SK-N-SH (cell line): Measurements from ENCODE around the gene PHACTR3. TPM values are rescaled to one million over a fixed set of nuclear protein-coding genes. Genes with fewer than 3 reads are reported as not detected.

Experiments used
- CTCF ChIA-PET: fragments of 300-600, 350-600 bp; formaldehyde crosslinking; extraction: SDS; loops from one replicate; lab custom pipeline; 2021; lab: Yijun Ruan, JAX
- POLR2A ChIA-PET: fragments of 350-600 bp; sonication (Branson Sonifier 250); formaldehyde crosslinking; extraction: SDS; loops from one replicate; lab custom pipeline; 2020; ENCODE audit warnings: antibody characterized with exemption, inconsistent platforms; lab: Yijun Ruan, JAX
- DNase-seq: peaks from one replicate; pipeline ENCODE4 v3.0.0; 2012
- H2AFZ ChIP-seq: fragments of 200-600 bp; sonication (generic); 2 replicates; pipeline ENCODE4 v1.8.1; 2016; ENCODE audit warnings: antibody characterized with exemption, mild to moderate bottlenecking, low read depth
- H3F3A ChIP-seq: fragments of 200-600 bp; sonication (generic); replicated peaks from 2 replicates; pipeline ENCODE3; 2016; ENCODE audit warnings: antibody characterized with exemption, mild to moderate bottlenecking; ENCODE audit not compliant: insufficient read depth
- H3K27ac ChIP-seq, 2 experiments: fragments of 200-500 bp in 1 of 2; fragments of 200-600 bp in 1 of 2; sonication (Bioruptor generic) in 1 of 2; sonication (generic), shearing (Covaris generic) in 1 of 2; 2 replicates each; pipeline versions ENCODE4 v1.5.1 to v1.6.1; 2014 to 2016; ENCODE audit warnings: low read depth in 2 of 2, inconsistent platforms in 1 of 2, low read length in 1 of 2, mild to moderate bottlenecking in 1 of 2, mixed read lengths in 1 of 2
- H3K27me3 ChIP-seq: fragments of 200-600 bp; sonication (generic), shearing (Covaris generic); 2 replicates; pipeline ENCODE4 v1.6.1; 2016; ENCODE audit warnings: mixed run types; ENCODE audit not compliant: insufficient read depth
- H3K36me3 ChIP-seq, 2 experiments: fragments of 200-500 bp in 1 of 2; fragments of 200-600 bp in 1 of 2; sonication (Bioruptor generic) in 1 of 2; sonication (generic) in 1 of 2; replicated peaks in 1 of 2; 2 replicates each; pipeline versions ENCODE3 to v1.5.1; 2014 to 2016; ENCODE audit warnings: low read length in 1 of 2, mild to moderate bottlenecking in 1 of 2; ENCODE audit not compliant: insufficient read depth in 2 of 2, control insufficient read depth in 1 of 2
- H3K4me1 ChIP-seq, 2 experiments: fragments of 200-500 bp in 1 of 2; fragments of 200-600 bp in 1 of 2; sonication (Bioruptor generic) in 1 of 2; sonication (generic), shearing (Covaris generic) in 1 of 2; 2 replicates each; pipeline versions ENCODE4 v1.5.1 to v1.6.1; 2014 to 2016; ENCODE audit warnings: low read depth in 1 of 2, low read length in 1 of 2, mixed run types in 1 of 2; ENCODE audit not compliant: insufficient read depth in 2 of 2, control insufficient read depth in 1 of 2
- H3K4me2 ChIP-seq: fragments of 200-600 bp; sonication (generic), shearing (Covaris generic); 2 replicates; pipeline ENCODE4 v1.6.1; 2017; ENCODE audit warnings: mixed run types
- H3K4me3 ChIP-seq, 2 experiments: fragments of 200-500 bp in 1 of 2; fragments of 200-600 bp in 1 of 2; sonication (Bioruptor generic) in 1 of 2; sonication (generic), shearing (Covaris generic) in 1 of 2; 2 replicates each; pipeline versions ENCODE4 v1.5.1 to v1.8.1; 2014 to 2016; ENCODE audit warnings: low read depth in 2 of 2, inconsistent platforms in 1 of 2, low read length in 1 of 2, mild to moderate bottlenecking in 1 of 2, mixed read lengths in 1 of 2, moderate library complexity in 1 of 2
- H3K79me2 ChIP-seq: fragments of 200-600 bp; sonication (generic); 2 replicates; pipeline ENCODE4 v1.8.1; 2017; ENCODE audit warnings: mild to moderate bottlenecking; ENCODE audit not compliant: insufficient read depth
- H3K9ac ChIP-seq: fragments of 200-600 bp; sonication (generic); 2 replicates; pipeline ENCODE4 v1.6.1; 2017; ENCODE audit warnings: mixed run types
- H3K9me2 ChIP-seq: fragments of 200-600 bp; sonication (generic); 2 replicates; pipeline ENCODE4 v1.6.1; 2017; ENCODE audit warnings: mixed run types
- H3K9me3 ChIP-seq: fragments of 200-600 bp; sonication (generic); 2 replicates; pipeline ENCODE4 v1.6.1; 2017; ENCODE audit warnings: mixed run types, mild to moderate bottlenecking, moderate library complexity
- H4K20me1 ChIP-seq: fragments of 200-600 bp; sonication (generic); 2 replicates; pipeline ENCODE4 v1.6.1; 2017; ENCODE audit warnings: mild to moderate bottlenecking, mixed run types; ENCODE audit not compliant: insufficient read depth
- CHD2 ChIP-seq: fragments of 150-350 bp; IDR thresholded peaks from 2 replicates; pipeline ENCODE4 v1.6.1; 2018; ENCODE audit warnings: low read length; ENCODE audit not compliant: partially characterized antibody
- GATA2 ChIP-seq: sonication (generic); formaldehyde crosslinking; IDR thresholded peaks from 2 replicates; pipeline ENCODE4 v1.5.0; 2020; ENCODE audit warnings: mild to moderate bottlenecking, missing genetic modification reagents
- JUND ChIP-seq: IDR thresholded peaks from 2 replicates; pipeline ENCODE4 v1.4.0; 2012
- RCOR1 ChIP-seq: fragments of 150-350 bp; IDR thresholded peaks from 2 replicates; pipeline ENCODE4 v1.6.1; 2017; ENCODE audit warnings: antibody characterized with exemption, low read length
- SIN3A ChIP-seq: IDR thresholded peaks from 2 replicates; pipeline ENCODE4 v1.6.1; 2012; ENCODE audit warnings: low read depth, mild to moderate bottlenecking, low read length, moderate library complexity, borderline replicate concordance
- TAF1 ChIP-seq: IDR thresholded peaks from 2 replicates; pipeline ENCODE4 v1.6.1; 2012; ENCODE audit warnings: low read depth, mild to moderate bottlenecking, low read length, moderate library complexity, borderline replicate concordance
- TCF12 ChIP-seq: IDR thresholded peaks from 2 replicates; pipeline ENCODE4 v1.4.0; 2012
- TEAD4 ChIP-seq: IDR thresholded peaks from 2 replicates; pipeline ENCODE4 v1.4.0; 2012; ENCODE audit warnings: mild to moderate bottlenecking, borderline replicate concordance; ENCODE audit not compliant: insufficient read depth
- WGBS: methylation state at CpG from one replicate; pipeline ENCODE4 v1.1.6; 2017; ENCODE audit warnings: low lambda C conversion rate; 5-methylcytosine and 5-hydroxymethylcytosine counted together
- polyA plus RNA-seq, 3 experiments: library from polyadenylated mRNA; depleted of rRNA; stranded (reverse); fragments of >200 nt; gene quantifications; 2 replicates each; pipeline ENCODE4 v1.2.3, GENCODE V29; 2012
- TF ChIP-seq, protein P1 (sequence below): IDR thresholded peaks from 2 replicates; pipeline ENCODE4 v1.4.0; 2012; ENCODE audit warnings: low read depth, borderline replicate concordance
- TF ChIP-seq, protein P2 (sequence below): fragments of 150-350 bp; IDR thresholded peaks from 2 replicates; pipeline ENCODE4 v1.6.1; 2017; ENCODE audit warnings: antibody characterized with exemption, low read length, low read depth, borderline replicate concordance
- TF ChIP-seq, protein P3 (sequence below): fragments of 200-600 bp; sonication (generic); IDR thresholded peaks from 2 replicates; pipeline ENCODE4 v1.6.1; 2017; ENCODE audit warnings: antibody characterized with exemption, mild to moderate bottlenecking, moderate library complexity
- TF ChIP-seq, protein P4 (sequence below): IDR thresholded peaks from 2 replicates; pipeline ENCODE4 v1.6.1; 2012; ENCODE audit warnings: mild to moderate bottlenecking, low read depth, low read length, moderate library complexity

Gene PHACTR3
- polyA plus RNA-seq, 1 of the 3 experiments (the other 2 are of a cell fraction) = 0.10 TPM

DNA sequence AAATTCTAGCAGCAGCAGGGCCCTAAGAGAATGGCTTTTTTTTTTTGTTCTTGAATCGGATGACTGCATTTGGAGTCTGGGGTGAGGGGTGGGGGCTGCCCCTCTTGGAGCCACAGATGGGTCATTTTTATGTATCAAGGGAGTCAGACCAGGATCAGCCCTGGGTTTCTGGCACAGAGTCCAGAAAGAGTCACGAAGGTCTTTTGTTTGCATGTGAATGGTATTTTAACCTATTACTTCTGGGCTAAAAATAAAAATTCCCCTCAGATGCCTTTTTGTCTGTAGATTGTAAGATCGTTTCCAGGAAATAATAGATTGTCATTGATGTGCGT lies 72.5 kb downstream of the PHACTR3 start:
- H2AFZ ChIP-seq = no peak overlapping the region
- H3K27me3 ChIP-seq = no peaks in the 10 kb centered on the region
- H3K79me2 ChIP-seq = no peaks in the 10 kb centered on the region
- no peak overlapping the region for H3K4me2 ChIP-seq
- no peaks in the 10 kb centered on the region for H3K9me2 ChIP-seq
- no peaks in the 10 kb centered on the region for H3K9me3 ChIP-seq
- ChIA-PET POLR2A (interaction anchor here (0.6 kb wide), 1 partner anchor 11 kb away, joined by 3 read pairs; no protein-coding TSS in a partner anchor), CTCF (no interaction called here)
- no peak for TF ChIP-seq RCOR1
- no peak for TF ChIP-seq JUND
- TF ChIP-seq GATA2 (CRISPR knock-in tag) = no peak
- TF ChIP-seq CHD2 = no peak
- TF ChIP-seq, protein P1, sequence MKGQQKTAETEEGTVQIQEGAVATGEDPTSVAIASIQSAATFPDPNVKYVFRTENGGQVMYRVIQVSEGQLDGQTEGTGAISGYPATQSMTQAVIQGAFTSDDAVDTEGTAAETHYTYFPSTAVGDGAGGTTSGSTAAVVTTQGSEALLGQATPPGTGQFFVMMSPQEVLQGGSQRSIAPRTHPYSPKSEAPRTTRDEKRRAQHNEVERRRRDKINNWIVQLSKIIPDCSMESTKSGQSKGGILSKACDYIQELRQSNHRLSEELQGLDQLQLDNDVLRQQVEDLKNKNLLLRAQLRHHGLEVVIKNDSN = no peak
- no peak for TF ChIP-seq SIN3A
- WGBS = 29% methylated on average over 4 of the region's 4 CpGs
- H3K4me1 ChIP-seq = peaks cover 0 to 7% of the 10 kb centered on the region in 2 experiments; a peak in 1 of 4 replicates
- H3K4me3 ChIP-seq = no peak overlapping the region
- no peak overlapping the region for H3K9ac ChIP-seq
- H3F3A ChIP-seq = no peaks in the 10 kb centered on the region
- H3K27ac ChIP-seq = no peak overlapping the region
- DNase-seq = no peak
- no peaks in the 10 kb centered on the region for H3K36me3 ChIP-seq
- H4K20me1 ChIP-seq = no peaks in the 10 kb centered on the region

DNA sequence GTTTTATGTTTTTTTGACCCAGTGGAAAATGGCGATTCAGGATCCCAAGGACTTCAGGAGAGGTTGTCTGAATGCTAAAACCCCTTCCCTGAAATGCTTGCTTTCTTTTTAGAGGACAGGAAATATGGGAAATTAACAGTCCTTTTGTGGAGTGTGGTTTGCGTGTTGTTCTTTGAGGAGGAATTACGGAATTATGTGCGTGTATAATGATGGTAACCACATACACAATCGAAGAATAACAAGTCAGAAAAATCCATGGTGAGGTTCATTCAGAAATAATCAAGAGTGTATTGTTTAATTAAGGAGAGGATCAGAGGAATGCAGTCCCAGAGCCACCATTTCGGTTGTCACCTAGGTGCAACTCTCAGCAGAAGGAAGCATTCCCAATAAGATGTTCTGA lies 73.2 kb downstream of the PHACTR3 start:
- Histone ChIP-seq H3F3A (no peaks in the 10 kb centered on the region), H3K79me2 (no peaks in the 10 kb centered on the region), H3K4me3 (no peak overlapping the region), H2AFZ (no peak overlapping the region), H3K9me2 (no peaks in the 10 kb centered on the region), H3K27ac (no peak overlapping the region), H3K4me1 (peaks cover 0 to 7% of the 10 kb centered on the region in 2 experiments; a peak in 1 of 4 replicates), H3K27me3 (no peaks in the 10 kb centered on the region), H3K9me3 (no peaks in the 10 kb centered on the region), H3K4me2 (no peak overlapping the region), H3K9ac (no peak overlapping the region), H4K20me1 (no peaks in the 10 kb centered on the region), H3K36me3 (no peaks in the 10 kb centered on the region)
- ChIA-PET POLR2A (no interaction called here), CTCF (no interaction called here)
- 36% methylated on average over 6 of the region's 6 CpGs for WGBS
- TF ChIP-seq, protein P2, sequence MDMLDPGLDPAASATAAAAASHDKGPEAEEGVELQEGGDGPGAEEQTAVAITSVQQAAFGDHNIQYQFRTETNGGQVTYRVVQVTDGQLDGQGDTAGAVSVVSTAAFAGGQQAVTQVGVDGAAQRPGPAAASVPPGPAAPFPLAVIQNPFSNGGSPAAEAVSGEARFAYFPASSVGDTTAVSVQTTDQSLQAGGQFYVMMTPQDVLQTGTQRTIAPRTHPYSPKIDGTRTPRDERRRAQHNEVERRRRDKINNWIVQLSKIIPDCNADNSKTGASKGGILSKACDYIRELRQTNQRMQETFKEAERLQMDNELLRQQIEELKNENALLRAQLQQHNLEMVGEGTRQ = no peak
- TF ChIP-seq, protein P3, sequence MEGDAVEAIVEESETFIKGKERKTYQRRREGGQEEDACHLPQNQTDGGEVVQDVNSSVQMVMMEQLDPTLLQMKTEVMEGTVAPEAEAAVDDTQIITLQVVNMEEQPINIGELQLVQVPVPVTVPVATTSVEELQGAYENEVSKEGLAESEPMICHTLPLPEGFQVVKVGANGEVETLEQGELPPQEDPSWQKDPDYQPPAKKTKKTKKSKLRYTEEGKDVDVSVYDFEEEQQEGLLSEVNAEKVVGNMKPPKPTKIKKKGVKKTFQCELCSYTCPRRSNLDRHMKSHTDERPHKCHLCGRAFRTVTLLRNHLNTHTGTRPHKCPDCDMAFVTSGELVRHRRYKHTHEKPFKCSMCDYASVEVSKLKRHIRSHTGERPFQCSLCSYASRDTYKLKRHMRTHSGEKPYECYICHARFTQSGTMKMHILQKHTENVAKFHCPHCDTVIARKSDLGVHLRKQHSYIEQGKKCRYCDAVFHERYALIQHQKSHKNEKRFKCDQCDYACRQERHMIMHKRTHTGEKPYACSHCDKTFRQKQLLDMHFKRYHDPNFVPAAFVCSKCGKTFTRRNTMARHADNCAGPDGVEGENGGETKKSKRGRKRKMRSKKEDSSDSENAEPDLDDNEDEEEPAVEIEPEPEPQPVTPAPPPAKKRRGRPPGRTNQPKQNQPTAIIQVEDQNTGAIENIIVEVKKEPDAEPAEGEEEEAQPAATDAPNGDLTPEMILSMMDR = no peak
- TF ChIP-seq RCOR1 = no peak
- no peak for DNase-seq

DNA sequence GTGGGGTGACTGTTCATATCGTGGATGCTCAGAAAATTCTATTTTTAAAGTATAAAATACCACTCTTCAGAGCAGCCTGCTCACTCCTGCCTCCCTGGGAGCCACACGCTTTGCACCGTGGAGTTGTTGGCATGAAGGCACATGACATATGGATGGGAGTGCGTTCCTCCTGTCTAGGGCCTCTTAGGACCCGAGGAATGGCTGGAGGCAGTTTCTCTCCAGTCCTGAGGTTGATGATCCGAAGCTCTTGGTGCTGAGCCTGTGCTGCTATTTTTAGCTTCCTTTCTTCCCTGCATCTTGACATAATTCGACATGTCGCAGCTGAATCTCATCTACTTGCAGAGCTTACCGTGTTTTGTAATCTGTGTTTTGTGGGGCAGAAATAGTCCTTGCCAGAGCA lies 73.9 kb downstream of the PHACTR3 start:
- Histone ChIP-seq H3K27ac (no peak overlapping the region), H3K9me3 (no peaks in the 10 kb centered on the region), H3F3A (no peaks in the 10 kb centered on the region), H3K9ac (no peak overlapping the region), H3K27me3 (no peaks in the 10 kb centered on the region), H3K79me2 (no peaks in the 10 kb centered on the region), H3K4me2 (no peak overlapping the region), H3K4me3 (no peak overlapping the region), H2AFZ (no peak overlapping the region), H4K20me1 (no peaks in the 10 kb centered on the region), H3K4me1 (peaks cover 0 to 7% of the 10 kb centered on the region in 2 experiments; a peak in 1 of 4 replicates), H3K9me2 (no peaks in the 10 kb centered on the region), H3K36me3 (no peaks in the 10 kb centered on the region)
- WGBS = 34% methylated on average over 9 of the region's 9 CpGs
- CTCF ChIA-PET = no interaction called here
- POLR2A ChIA-PET = no interaction called here
- no peak for DNase-seq
- no peak for TF ChIP-seq TAF1
- TF ChIP-seq TEAD4 = no peak
- TF ChIP-seq, protein P3 = no peak
- no peak for TF ChIP-seq TCF12
- TF ChIP-seq, protein P4, sequence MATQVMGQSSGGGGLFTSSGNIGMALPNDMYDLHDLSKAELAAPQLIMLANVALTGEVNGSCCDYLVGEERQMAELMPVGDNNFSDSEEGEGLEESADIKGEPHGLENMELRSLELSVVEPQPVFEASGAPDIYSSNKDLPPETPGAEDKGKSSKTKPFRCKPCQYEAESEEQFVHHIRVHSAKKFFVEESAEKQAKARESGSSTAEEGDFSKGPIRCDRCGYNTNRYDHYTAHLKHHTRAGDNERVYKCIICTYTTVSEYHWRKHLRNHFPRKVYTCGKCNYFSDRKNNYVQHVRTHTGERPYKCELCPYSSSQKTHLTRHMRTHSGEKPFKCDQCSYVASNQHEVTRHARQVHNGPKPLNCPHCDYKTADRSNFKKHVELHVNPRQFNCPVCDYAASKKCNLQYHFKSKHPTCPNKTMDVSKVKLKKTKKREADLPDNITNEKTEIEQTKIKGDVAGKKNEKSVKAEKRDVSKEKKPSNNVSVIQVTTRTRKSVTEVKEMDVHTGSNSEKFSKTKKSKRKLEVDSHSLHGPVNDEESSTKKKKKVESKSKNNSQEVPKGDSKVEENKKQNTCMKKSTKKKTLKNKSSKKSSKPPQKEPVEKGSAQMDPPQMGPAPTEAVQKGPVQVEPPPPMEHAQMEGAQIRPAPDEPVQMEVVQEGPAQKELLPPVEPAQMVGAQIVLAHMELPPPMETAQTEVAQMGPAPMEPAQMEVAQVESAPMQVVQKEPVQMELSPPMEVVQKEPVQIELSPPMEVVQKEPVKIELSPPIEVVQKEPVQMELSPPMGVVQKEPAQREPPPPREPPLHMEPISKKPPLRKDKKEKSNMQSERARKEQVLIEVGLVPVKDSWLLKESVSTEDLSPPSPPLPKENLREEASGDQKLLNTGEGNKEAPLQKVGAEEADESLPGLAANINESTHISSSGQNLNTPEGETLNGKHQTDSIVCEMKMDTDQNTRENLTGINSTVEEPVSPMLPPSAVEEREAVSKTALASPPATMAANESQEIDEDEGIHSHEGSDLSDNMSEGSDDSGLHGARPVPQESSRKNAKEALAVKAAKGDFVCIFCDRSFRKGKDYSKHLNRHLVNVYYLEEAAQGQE = no peak
- TF ChIP-seq CHD2 = no peak
